GM18520 (cell line): Measurements from ENCODE around the gene C4A.
"Not testable (repeated sequence)": the region's sequence is repeated elsewhere in the genome, so short reads cannot be mapped to it uniquely, and the experiment has no call there.

Experiments
- ATAC-seq: cut with Tn5 transposase; IDR thresholded peaks from one replicate; pipeline ENCODE4 v1.9.1; 2021; ENCODE audit not compliant: unreplicated experiment

Gene C4A

GRCh38 chr6:32047539-32047854 lies 65.6 kb downstream of the C4A start:
- no peak for ATAC-seq

DNA sequence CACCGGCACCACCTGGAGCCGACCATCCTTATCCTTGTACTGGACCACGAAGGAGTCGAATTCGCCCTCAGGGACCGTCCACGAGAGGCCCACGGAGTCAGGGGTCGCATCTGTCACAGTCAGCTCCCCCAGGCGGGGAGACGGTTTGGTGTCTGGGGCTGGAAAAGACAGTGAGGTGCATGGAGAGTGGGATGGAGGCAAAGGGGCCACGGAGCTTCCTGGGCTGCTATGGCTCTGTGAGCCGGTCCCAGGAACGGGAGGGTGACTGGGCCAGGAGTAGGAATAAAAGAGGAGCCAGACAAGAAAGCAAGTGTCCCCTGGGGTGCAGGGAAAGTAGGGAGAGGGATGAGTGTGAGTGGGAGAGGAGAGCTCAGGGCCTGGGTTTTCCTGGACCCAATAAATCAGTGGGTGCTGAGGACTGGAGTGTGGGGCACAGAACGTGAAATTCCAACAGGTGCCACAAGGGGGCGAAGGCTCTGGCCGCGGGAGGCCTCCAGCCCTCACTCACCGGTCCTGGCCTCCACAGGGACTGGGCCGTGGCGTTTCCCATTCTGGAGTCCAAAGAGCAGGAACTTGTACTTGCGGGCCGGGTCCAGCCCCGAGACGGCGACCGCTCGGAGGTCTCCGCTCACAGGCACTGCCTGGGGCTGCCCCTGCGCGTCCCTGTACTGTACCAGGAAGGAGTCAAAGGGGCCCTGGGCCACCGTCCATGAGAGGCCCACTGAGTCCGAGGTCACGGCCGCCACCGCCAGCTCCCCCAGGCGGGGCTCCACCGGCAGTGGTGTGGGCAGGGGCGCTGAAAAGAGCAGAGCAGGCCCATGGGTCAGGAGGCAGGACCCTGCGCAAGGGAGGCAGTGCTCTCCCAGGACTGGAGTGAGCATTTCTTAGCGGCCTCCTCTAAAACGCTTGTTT lies 66.3 kb downstream of the C4A start:
- no peak for ATAC-seq

GRCh38 chr6:32049149-32049548 lies 67.3 kb downstream of the C4A start:
- ATAC-seq = not testable (repeated sequence)

DNA sequence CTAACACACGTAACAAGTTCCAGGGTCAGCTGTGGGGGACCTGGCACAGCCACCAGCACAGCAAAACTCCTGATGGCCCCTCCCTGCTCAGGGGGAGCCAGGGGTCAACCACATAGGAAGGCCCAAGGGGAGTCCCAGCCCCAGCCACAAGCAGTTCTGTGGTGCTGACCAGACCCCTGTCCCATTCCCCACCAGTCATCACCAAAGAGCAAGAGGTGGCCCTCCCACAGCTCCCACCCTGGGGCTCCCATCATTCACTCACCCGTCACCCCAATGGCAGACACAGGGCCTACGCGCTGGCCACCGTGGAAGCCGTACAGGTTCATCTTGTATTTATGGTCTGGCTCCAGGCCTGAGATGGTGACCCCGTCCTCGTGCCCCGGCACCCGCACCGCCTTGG lies 67.9 kb downstream of the C4A start:
- not testable (repeated sequence) for ATAC-seq

DNA sequence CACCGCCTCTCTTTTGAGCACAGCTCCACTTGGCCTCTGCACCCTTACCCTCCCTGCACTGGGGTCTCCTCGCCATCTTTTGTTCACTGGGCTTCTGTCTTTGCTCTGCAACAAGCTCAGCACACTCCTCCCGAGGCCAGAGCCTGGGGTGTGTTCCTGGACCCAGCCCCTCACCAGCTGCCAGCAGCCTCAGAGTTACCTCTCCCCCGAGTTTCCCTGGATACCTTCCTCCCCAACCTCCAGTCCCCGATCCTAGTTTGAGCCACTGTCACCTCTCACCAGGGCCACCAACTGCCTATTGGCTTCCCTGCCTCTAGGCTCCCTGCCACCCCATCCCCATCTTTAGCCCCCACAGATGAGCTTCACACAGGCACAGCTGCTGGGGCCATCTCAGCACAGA lies 68.7 kb downstream of the C4A start:
- no peak for ATAC-seq
